Iris pigment epithelial cell (primary cell): Measurements from ENCODE around the gene SPINK1.
"Not testable (repeated sequence)": the region's sequence is repeated elsewhere in the genome, so short reads cannot be mapped to it uniquely, and the experiment has no call there.

Source experiments
- DNase-seq: peaks from one replicate; pipeline ENCODE4 v3.0.0-alpha.2; 2011; ENCODE audit warnings: low read depth

The SPINK1 gene

GRCh38 chr5:147805030-147805454, 26.4 kb downstream of the SPINK1 start:
- no peak for DNase-seq

DNA sequence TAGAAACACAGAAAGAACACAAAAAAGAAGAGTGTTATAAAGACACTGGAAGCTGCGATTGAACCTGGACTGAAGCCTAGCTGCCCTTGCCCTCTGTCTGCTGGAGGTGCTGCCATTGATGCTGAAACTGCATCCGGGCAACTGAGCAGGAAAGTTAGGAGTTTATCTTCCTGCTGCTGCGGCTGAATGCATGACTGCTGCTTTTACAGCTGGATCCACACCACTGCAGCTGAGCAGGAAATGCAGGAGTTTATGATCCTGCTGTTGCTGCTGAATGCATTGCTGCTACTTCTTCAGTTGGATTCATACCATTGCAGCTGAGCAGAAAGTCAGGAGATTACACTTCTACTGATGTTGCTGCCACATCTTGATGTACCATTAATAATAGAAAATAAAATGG, 27.1 kb downstream of the SPINK1 start:
- DNase-seq, result no peak

GRCh38 chr5:147803926-147804325, 27.5 kb downstream of the SPINK1 start:
- no peak for DNase-seq

DNA sequence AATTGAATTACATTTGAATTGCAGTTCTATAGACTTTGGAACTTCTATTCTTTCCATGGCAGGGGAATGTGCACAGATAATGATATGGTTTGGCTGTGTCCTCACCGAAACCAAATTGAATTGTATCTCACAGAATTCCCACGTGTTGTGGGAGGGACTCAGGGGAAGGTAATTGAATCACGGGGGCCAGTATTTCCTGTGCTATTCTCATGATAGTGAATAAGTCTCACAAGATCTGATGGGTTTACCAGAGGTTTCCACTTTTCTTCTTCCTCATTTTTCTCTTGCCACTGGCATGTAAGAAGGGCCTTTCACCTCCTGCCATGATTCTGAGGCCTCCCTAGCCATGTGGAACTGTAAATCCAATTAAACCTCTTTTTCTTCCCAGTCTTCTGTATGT, 28.3 kb downstream of the SPINK1 start:
- DNase-seq, result not testable (repeated sequence)

- no peak for DNase-seq
Observed at GRCh38 chr5:147801461-147801860, 30.0 kb downstream of the SPINK1 start.

- DNase-seq, result no peak
Observed at GRCh38 chr5:147800491-147800890, 31.0 kb downstream of the SPINK1 start.

DNA sequence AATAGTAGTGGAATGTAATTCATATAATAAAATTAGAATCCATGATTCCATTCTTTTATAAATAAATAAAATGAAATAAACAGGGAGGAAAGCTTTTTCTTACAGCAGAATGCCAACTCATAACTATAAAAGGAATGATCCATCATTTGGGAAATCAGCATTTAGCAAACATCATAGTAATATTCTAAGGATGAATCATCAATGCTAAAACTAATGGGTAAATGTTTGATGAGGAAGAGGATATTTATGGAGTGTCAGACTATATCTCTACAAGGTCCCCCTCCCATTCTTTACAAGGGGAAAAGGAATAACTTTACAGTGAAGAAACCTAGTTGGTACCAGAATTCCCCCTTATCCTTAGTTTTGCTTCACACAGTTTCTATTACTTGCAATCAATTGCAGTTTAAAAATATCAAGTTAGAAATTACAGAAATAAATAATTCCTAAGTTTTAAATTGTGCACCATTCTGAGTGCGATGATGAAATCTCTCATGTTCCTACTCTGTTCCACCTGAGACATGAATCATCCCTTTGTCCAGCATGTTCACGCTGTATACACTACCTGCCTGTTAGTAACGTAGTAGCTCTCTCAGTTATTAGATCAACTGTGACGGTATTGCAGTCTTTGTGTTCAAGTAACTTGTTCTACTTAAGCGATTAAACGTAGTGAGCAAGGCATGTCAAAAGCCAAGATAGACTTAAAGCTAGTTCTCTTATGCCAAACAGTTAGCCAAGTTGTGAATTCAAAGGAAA, 34.7 kb downstream of the SPINK1 start:
- DNase-seq, result no peak

- no peak for DNase-seq
Observed at GRCh38 chr5:147791181-147791580, 40.3 kb downstream of the SPINK1 start.

GRCh38 chr5:147789820-147790219, 41.7 kb downstream of the SPINK1 start:
- peak; percentile 4 for DNase-seq

GRCh38 chr5:147788023-147788422, 43.4 kb downstream of the SPINK1 start:
- DNase-seq, result no peak

DNA sequence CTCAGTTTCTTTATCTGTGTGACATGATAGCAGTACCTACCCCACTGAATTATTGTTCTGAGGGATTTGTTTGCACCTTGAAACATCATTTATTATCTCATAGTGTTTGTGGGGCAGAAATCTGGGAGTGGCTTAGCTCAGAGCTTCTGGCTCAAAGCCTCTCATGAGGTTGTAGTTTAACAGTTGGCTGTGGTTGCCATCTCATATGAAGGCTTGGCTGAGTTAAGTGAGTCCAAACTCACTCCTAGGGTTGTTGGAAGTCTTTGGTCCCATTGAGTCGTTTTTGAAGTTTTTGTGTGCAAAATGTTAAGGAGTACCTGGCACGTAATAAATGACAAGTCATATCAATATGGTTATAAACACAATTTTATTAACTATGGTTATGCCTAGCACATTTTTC, 45.3 kb downstream of the SPINK1 start:
- no peak for DNase-seq

GRCh38 chr5:147784146-147784987, 47.1 kb downstream of the SPINK1 start:
- DNase-seq, result no peak

- peak; percentile 91 for DNase-seq
Observed at GRCh38 chr5:147782110-147783028, 49.1 kb downstream of the SPINK1 start, which contains the start of gene JAKMIP2. JAKMIP2 (minus strand) TSS chr5:147782728; CDS start chr5:147671806, 110,922 bp downstream.

GRCh38 chr5:147780924-147781573, 50.4 kb downstream of the SPINK1 start:
- DNase-seq, result no peak

DNA sequence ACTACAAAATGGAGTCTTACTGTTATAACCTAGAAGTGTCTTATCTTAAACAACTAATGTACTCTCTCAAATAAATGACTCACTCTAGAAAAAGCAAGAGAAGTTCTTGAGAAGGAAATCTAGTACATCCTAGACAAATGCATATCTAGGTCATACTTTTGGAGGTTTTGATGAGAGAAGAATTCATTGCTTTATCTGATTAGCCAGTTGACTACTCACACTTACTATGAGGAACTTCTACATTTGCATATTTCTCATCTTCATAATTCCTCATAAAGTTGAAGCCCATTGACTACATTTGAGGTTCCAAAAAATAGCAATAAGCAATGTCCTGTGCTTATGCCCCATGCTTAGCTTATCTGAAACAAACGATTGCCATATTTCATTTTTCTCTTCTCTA, 51.8 kb downstream of the SPINK1 start:
- DNase-seq, result peak; percentile 9

DNA sequence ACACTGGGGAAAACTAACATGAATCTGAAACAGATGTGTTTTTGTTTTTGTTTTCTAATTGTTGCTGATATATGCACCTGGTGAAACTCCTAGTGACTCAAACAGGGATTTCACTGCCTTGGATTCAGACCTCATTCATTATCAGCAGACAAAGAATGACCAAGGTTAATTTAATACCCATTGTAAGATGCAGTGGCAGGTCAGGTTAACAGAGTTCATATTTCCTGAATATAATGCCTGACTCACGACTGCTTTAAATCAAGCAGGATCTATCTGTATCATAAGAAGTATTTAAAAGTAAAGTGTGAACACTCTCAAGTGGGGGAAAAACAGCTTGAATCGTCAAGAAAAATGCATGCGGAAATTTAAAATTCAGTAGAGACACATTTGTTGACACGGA, 54.5 kb downstream of the SPINK1 start:
- no peak for DNase-seq
